Stimulated activated CD8-positive, alpha-beta memory T cell treated with anti-CD3 and anti-CD28 coated beads, Interleukin-12 subunit alpha, Interleukin-12 subunit beta, amount 100 ng/mL, for 4 hours (primary cell): ENCODE results near the gene SPRN.
A peak's percentile ranks its signal among the peaks of the same experiment; 100 is the strongest.

Source experiments
- DNase-seq: peaks from one replicate; pipeline ENCODE4 v3.0.0-alpha.2; 2020; ENCODE audit warnings: low read depth

Gene SPRN

GRCh38 chr10:133405844-133406527, 18.4 kb downstream of the SPRN start:
- DNase-seq = no peak

- DNase-seq = no peak
Measured at GRCh38 chr10:133405272-133405671, 19.2 kb downstream of the SPRN start.

GRCh38 chr10:133403784-133404183, 20.6 kb downstream of the SPRN start:
- no peak for DNase-seq

GRCh38 chr10:133403359-133403758, 21.1 kb downstream of the SPRN start:
- no peak for DNase-seq

GRCh38 chr10:133401981-133402725, 22.3 kb downstream of the SPRN start:
- DNase-seq = no peak

- DNase-seq = no peak
Measured at GRCh38 chr10:133401500-133401899, 22.9 kb downstream of the SPRN start.

GRCh38 chr10:133400624-133401424, 23.6 kb downstream of the SPRN start:
- no peak for DNase-seq

- no peak for DNase-seq
Measured at GRCh38 chr10:133399123-133399601, 25.3 kb downstream of the SPRN start.

GRCh38 chr10:133397938-133398337, 26.5 kb downstream of the SPRN start:
- DNase-seq = no peak

- DNase-seq = no peak
Measured at GRCh38 chr10:133396035-133396624, 28.3 kb downstream of the SPRN start.

- DNase-seq = no peak
Measured at GRCh38 chr10:133394801-133395221, 29.6 kb downstream of the SPRN start.

- peak; percentile 93 for DNase-seq
Measured at GRCh38 chr10:133394064-133394663, 30.3 kb downstream of the SPRN start, which contains the start of gene MTG1. Gene MTG1 (plus strand): TSS chr10:133394157. CDS start chr10:133394221, 64 bp downstream.

GRCh38 chr10:133393401-133394063, 30.9 kb downstream of the SPRN start:
- no peak for DNase-seq

- DNase-seq = no peak
Measured at GRCh38 chr10:133391761-133392518, 32.5 kb downstream of the SPRN start.

- DNase-seq = no peak
Measured at GRCh38 chr10:133391249-133391635, 33.2 kb downstream of the SPRN start.

- DNase-seq = no peak
Measured at GRCh38 chr10:133390597-133391248, 33.7 kb downstream of the SPRN start.

GRCh38 chr10:133388973-133389818, 35.2 kb downstream of the SPRN start:
- no peak for DNase-seq

- DNase-seq = no peak
Measured at GRCh38 chr10:133388236-133388972, 36.0 kb downstream of the SPRN start.
